ENCODE results near the gene MARCHF3.
"Not testable (repeated sequence)": the region's sequence is repeated elsewhere in the genome, so short reads cannot be mapped to it uniquely, and the experiment has no call there.

Gene MARCHF3

DNA sequence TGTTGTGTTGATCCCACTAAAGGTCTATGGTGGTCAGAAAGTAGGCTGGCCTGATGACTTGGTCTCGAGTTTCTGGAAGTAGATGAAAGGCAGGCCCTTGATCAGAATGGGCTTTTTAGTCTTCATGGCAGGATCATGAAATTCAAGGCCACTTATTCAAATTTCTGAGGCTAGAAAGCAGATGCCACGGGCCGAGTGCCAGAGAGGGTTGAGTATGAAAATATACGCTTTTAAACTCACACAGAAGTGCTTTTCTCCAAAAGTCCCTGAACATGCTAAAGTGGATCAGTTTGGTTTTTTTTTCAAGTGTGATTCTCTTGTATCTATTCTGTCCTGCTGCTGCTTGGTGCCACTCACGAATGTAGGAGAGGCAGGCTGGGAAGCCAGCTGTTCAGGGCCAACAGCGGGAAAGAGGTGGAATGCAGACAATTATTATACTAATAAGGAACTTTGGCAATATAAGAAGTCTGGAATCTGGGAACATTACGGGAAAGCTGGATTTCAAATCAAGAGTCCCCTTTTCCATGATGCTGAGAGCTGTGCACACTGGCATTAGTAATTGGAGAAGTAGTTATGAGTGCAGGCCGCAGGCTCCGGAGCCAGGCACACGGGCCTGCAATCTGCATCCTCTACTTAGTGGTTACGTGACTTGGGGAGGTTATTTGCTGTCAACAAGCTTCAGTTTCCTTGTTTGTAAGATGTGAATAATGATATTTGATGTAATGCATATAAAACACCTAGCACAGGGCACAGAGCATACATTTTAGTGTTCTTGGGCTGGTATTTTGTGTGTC, 157.6 kb downstream of the MARCHF3 start:
- H3K4me3 ChIP-seq (ENCODE audit: low read length): no peak overlapping the region
- TF ChIP-seq ZNF274 (IDR thresholded peaks at IDR 0.05; ENCODE audit: low read depth, low read length): no peak

DNA sequence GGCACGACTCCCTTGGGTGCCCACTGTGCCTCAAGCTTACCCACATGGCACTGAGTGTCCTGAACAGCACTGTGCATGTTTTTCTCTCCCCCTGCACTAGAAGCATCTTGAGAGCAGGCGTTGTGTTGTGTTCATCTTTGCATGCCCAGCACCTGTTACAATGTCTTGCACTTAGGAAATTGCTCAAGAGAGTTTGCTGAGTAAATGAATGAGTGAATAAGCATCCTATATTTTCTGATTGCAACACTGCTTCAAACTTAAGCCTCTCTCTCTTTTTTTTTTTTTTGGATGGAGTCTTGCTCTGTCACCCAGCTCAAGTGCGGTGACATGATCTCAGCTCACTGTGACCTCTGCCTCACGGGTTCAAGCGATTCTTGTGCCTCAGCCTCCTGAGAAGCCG, 158.9 kb downstream of the MARCHF3 start:
- no peak for TF ChIP-seq ZNF274 (IDR thresholded peaks at IDR 0.05; ENCODE audit: low read depth, low read length)

DNA sequence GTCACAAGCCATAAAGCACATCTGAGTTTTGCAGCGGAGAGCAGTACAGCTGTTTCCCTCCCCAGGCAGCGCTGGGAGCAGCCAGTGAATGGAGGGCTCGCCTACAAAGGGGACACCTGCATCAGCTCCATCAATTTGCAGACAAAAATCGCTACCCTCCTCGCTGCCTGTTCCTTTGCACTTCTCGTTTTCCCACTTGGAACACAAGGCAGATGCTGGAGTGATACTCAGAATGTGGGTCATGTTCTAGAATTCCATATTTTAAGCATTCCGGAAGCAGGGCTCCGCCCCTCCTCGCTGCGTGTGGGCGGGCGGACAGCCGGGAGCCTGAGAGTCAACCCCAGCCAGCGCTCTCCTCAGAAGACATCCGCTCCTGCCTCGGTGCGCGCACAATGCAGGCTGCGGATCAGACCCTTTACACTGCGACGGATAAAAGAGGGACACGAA, 161.3 kb downstream of the MARCHF3 start:
- H3K4me3 ChIP-seq (ENCODE audit: low read length): no peak overlapping the region
- no peak for TF ChIP-seq ZNF274 (IDR thresholded peaks at IDR 0.05; ENCODE audit: low read depth, low read length)

More for the DNA sequence above, 158.9 kb downstream of the MARCHF3 start:
- no peak overlapping the region for H3K4me3 ChIP-seq (ENCODE audit: low read length)

DNA sequence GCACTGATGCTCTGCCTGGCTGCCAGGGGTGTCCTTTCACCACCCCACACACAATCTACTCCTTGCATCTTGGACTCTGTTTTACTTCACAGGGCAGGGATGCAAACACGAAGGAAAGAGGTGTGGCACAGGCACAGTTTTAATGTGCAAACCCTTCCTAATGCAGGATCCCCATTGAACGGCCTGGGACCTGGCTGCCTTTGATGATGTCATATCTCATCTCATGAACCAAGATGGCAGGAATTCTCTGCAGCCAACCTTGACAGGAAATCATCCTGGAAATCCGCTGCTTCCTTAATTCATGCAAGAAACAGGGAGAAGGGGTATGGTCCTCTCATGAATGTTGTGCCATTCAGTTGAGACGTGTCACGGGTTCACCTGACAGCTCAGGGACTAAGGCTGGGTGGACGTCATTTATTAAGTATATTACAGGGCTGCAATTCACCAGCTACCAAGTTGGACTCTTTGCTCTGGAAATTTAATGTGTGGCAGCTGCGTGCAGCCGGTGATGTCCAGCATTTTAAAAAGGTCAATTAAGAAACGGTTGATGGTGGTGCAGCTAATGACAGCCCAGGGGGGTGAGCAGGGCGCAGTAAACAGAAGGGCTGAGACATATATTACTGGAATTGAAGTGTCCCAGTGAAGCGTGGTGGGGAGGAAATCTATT, 161.9 kb downstream of the MARCHF3 start:
- no peak overlapping the region for H3K4me3 ChIP-seq (ENCODE audit: low read length)
- no peak for TF ChIP-seq ZNF274 (IDR thresholded peaks at IDR 0.05; ENCODE audit: low read depth, low read length)

DNA sequence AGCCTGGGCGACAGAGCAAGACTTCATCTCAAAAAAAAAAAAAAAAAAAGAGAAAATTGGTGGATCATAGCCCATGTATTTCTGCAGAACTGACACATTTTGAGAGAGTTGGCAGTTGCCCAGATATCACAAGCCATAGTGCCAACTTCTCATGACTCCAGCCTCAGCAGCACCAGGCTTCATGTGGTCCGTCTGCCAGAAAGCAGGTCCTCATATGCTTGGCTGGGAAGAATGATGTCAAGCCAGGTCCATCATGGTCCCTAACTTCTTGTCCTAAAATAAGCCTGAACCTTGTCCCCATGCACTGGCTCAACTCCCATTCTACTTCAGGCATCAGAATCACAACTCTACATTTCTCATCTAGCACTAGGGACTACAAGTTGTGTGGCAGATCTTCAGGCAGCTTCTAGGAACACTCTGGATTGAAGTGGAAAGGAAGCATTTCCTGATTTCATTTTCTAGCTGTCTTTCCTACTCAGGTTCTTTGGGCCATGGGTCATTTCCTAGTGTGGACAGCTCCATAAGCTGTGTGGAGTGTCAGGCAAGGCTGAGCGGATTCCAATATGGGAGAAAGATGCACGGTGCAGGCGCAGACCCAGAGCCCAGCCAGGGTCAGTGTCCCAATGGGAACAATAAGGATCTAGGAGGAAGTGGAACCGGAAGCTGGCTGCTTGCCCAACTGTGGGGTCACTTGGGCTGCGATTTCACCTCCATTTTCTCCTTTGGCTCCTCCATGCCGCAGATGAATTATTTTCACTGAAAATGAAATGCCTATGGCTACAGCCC, 163.3 kb downstream of the MARCHF3 start:
- no peak for TF ChIP-seq ZNF274 (IDR thresholded peaks at IDR 0.05; ENCODE audit: low read depth, low read length)

DNA sequence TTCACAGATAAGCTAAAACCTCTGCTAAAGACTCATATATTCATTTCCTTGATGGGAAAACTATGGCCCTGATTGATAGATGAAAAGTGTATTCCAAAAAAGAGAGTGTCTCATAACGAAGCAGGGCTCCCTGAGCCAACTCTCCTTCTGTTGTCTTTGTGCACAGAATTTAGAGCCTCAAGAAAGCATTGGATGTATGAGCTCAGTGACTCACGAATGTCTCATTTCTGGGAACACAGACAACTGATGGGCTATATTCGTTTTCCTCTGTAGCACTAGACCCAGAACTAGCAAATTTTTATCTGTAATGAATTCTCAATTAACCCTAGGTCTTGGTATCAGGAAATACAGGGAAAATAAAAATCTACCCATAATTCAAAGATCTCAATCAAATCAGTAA, 165.1 kb downstream of the MARCHF3 start:
- H3K4me3 ChIP-seq (ENCODE audit: low read length): no peak overlapping the region
- TF ChIP-seq ZNF274 (IDR thresholded peaks at IDR 0.05; ENCODE audit: low read depth, low read length): no peak

More for the DNA sequence above, 163.3 kb downstream of the MARCHF3 start:
- H3K4me3 ChIP-seq (ENCODE audit: low read length): no peak overlapping the region

DNA sequence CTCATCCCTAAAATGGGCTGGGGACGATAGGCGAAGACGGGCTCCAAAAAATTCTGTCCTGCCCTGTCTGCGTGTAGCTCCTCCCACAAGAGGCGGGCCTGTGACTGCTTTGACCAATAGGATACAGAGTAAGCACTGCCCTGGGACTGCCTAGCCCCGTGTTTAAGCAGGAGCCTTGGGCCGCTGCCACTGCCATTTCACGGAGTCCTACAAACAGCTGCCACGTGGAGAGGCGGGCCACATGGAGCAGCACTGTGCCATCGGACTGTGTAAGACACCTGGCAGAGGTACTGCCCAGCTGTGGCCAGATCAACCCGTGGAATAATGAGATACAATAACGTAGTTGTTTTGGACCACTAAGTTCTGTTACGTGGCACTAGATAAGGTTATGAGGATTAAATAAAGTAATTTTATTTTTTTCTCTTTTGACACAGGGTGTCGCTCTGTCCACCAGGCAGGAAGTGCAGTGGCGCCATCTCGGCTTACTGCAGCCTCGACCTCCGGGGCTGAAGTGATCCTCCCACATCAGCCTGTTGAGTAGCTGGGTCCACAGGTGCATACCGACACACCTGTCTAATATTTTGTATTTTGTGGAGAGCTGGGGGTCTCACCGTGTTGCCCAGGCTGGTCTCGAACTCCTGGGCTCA, 166.2 kb downstream of the MARCHF3 start:
- no peak overlapping the region for H3K4me3 ChIP-seq (ENCODE audit: low read length)
- TF ChIP-seq ZNF274 (IDR thresholded peaks at IDR 0.05; ENCODE audit: low read depth, low read length): no peak

DNA sequence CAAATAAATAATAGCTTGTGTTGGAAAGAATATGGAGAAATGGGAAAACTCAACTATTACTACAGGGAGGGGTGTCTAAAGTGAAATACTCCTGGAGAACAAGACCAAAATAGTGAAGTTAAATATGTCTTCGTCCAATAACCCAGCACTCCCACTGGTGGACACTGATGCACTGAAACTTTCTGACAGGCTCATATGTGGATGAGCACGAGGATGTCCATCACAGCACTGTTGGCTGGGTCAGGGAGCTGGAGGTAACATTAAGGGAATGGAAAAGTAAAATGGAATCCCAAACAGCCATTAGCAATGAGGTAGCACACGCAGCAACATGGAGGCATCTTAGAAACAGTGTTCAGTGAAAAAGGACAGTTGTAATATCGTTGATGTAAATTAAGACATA, 167.0 kb downstream of the MARCHF3 start:
- no peak for TF ChIP-seq ZNF274 (IDR thresholded peaks at IDR 0.05; ENCODE audit: low read depth, low read length)
- H3K4me3 ChIP-seq (ENCODE audit: low read length): no peak overlapping the region

DNA sequence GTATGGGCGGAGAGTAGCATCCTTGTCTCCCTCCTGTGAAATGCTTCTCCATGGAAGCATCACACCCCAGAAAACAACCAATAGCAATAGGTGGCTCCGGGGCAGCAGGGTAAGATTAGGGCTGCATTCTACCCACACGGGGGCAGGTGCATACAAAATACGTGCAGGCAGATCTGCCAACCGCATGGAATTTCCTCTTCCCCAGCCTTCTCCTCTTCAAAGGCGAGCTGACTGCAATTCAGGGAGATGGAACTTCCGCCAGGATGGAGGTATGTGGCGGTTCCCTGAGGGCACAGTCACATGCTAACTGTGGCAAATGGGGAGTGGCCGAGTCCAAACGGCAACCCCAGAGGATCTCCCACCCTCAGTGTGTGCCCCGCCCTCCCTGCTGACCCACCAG, 171.9 kb downstream of the MARCHF3 start:
- H3K4me3 ChIP-seq (ENCODE audit: low read length): no peak overlapping the region
- TF ChIP-seq ZNF274 (IDR thresholded peaks at IDR 0.05; ENCODE audit: low read depth, low read length): no peak

DNA sequence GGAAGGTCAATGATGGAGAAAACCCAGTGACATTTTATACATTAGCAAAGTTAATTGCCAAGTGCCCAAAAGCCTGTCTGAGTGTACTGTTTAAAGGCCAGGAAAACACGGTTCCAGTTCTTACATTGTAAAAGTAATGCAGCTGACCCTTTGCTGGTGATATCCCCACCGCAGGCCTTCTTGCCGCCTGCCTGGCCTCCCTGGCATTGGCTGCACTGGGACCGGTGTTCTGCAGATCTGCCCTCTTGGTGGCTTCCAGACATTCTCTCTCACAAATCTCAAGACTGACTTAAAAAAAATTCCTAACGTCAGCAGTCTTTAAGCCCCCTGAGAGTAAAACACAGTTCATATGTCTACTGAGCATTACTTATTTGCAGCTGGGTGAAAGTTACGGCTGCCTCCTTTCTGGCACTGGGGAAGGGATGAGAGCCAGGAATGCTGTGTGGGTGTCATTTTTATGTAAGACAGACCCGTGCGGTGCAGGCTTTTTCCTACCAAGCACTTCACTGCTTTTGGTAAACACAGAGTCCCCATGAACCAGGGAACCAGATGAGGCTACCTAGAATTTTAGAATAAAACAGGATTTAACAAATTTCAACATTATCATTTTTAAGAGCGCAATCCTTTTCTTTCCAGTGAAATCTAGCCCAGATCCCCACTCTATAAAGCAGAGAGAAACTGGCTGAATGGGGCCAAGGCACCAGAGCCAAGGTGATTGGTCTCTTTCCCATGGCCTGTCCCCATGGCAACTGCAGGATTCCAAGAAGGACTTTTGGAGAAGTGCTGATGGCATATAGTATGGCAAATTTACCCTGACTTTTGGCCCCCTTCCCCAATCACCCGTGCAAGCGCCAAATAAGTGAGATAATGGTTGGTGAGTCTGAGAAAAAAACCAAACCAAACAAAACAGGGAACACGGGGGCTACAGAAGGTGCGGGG, 172.6 kb downstream of the MARCHF3 start:
- H3K4me3 ChIP-seq (ENCODE audit: low read length): no peak overlapping the region
- TF ChIP-seq ZNF274 (IDR thresholded peaks at IDR 0.05; ENCODE audit: low read depth, low read length): no peak

DNA sequence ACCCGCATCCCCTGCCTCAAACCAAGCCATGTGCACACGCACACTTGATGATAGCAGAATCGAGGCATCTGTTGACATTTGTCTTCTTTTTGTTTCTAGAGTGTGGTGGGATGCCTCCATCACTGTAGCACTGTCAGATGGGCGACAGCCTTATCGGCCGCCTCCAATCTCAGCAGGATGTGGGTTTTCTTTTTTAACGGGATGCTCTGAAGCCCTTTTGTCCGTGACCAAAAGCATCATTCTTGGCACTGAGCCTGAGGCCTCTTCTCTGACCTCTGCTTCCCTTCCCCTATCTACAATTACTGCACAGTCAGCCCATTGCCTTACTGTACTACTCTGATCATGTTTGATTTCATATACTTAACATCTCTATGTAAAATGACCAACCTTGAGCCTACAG, 175.1 kb downstream of the MARCHF3 start:
- TF ChIP-seq ZNF274 (IDR thresholded peaks at IDR 0.05; ENCODE audit: low read depth, low read length): no peak
- H3K4me3 ChIP-seq (ENCODE audit: low read length): no peak overlapping the region

DNA sequence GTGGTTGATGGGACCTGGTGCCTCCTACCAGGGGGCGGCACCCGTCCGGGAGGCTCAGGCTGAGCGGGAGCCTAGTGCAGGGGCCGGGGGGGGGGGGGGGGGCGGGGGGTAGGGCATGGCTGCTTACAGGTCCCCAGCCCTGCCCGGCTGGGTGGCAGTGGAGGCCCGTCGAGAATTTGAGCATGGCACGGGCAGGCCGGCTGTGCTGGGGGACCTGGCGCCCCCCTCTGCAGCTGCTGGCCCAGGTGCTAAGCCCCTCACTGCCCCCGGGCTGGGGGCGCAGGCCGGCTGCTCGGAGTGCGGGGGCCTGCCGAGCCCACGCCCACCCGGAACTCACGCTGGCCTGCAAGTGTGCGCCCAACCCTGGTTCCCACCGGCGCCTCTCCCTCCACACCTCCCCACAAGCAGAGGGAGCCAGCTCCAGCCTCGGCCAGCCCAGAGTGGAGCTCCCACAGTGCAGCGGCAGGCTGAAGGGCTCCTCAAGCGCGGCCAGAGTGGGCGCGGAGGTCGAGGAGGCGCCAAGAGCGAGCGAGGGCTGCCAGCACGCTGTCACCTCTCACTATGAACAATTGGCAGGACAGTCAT, 175.7 kb downstream of the MARCHF3 start:
- TF ChIP-seq ZNF274 (IDR thresholded peaks at IDR 0.05; ENCODE audit: low read depth, low read length): no peak
- H3K4me3 ChIP-seq (ENCODE audit: low read length): no peak overlapping the region

DNA sequence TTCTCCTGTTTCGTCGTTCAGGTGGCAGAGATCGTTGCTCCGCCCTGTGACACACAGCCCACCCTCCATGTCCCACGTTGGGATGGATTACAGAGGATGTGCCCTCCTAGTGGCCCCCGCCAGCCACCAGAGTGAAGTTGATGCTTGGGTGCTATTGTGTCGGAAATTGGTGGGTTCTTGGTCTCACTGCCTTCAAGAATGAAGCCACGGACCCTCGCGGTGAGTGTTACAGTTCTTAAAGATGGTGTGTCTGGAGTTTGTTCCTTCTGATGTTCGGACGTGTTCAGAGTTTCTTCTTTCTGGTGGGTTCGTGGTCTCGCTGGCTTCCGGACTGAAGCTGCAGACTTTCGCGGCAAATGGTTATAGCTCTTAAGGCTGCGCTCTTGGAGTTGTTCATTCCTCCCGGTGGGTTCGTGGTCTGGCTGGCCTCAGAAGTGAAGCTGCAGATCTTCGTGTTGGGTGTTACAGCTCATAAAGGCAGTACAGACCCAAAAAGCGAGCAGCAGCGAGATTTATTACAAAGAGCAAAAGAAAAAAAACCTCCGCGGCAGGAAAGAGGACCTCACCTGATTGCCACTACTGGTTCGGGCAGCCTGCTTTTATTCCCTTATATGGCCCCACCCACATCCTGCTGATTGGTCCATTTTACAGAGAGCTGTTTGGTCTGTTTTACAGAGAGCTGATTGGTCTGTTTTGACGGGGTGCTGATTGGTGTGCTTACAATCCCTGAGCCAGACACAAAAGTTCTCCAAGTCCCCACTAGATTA, 176.6 kb downstream of the MARCHF3 start:
- not testable (repeated sequence) for H3K4me3 ChIP-seq (ENCODE audit: low read length)
